GM12874 (cell line): ENCODE results near the gene MAB21L4.

Experiments used
- CTCF ChIP-seq: IDR thresholded peaks from 2 replicates; pipeline ENCODE4 v1.5.1; 2011; ENCODE audit warnings: low read depth, mild to moderate bottlenecking, control low read depth, low read length, moderate library complexity; ENCODE audit not compliant: insufficient read depth

MAB21L4 gene

GRCh38 chr2:240888130-240888889 lies 7.6 kb downstream of the MAB21L4 start:
- no peak for TF ChIP-seq CTCF

- TF ChIP-seq CTCF: no peak
Measured at GRCh38 chr2:240887631-240888030, 8.3 kb downstream of the MAB21L4 start.

- no peak for TF ChIP-seq CTCF
Measured at GRCh38 chr2:240886678-240887609, 9.0 kb downstream of the MAB21L4 start.

GRCh38 chr2:240886023-240886565 lies 9.9 kb downstream of the MAB21L4 start:
- TF ChIP-seq CTCF: no peak

GRCh38 chr2:240885566-240885965 lies 10.4 kb downstream of the MAB21L4 start:
- no peak for TF ChIP-seq CTCF

- TF ChIP-seq CTCF: no peak
Measured at GRCh38 chr2:240884745-240885144, 11.2 kb downstream of the MAB21L4 start.

GRCh38 chr2:240884221-240884620 lies 11.7 kb downstream of the MAB21L4 start:
- TF ChIP-seq CTCF: no peak
